GM18867 (cell line): Measurements from ENCODE around the gene EEF2KMT.
"Not testable (repeated sequence)": the region's sequence is repeated elsewhere in the genome, so short reads cannot be mapped to it uniquely, and the experiment has no call there.

Source experiments
- ATAC-seq: cut with Tn5 transposase; IDR thresholded peaks from one replicate; pipeline ENCODE4 v1.9.1; 2021; ENCODE audit warnings: mild to moderate bottlenecking, moderate library complexity; ENCODE audit not compliant: unreplicated experiment

EEF2KMT gene, protein sequence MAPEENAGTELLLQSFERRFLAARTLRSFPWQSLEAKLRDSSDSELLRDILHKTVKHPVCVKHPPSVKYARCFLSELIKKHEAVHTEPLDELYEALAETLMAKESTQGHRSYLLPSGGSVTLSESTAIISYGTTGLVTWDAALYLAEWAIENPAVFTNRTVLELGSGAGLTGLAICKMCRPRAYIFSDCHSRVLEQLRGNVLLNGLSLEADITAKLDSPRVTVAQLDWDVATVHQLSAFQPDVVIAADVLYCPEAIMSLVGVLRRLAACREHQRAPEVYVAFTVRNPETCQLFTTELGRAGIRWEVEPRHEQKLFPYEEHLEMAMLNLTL

DNA sequence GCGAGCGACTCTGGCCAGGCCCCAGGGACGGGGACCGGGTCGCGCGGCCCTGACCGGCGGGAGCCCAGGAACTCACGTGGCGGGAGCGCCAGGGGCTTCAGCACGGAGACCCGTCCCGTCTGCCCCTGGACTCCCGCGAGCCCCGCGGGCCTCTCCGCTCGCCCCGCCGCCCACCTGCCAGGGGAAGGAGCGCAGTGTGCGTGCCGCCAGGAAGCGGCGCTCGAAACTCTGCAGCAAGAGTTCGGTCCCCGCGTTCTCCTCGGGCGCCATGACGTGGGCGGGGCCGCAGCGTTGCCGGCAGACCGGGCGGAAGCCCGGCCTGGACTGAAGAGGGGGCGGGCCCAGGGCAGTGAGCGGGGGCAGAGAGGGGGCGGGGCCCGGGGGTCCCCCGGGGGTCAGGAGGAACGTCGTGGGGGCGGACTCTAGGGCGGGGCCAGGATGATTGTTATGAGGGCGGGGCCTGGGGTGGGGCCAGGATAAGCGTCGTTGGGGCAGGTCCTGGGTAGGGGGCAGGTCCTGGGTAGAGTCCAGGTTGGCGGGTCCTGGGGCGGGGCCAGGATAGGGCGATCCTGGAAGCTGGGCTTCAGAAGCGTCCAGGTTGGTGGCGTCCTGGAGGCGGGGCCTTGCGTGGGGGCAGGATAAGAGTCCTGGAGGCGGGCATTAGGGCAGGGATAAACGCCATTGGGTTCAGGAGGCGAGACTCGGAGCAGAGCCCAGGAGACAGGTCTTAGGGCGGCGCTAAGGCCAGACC is at the start of gene EEF2KMT:
TSS of gene EEF2KMT (minus strand) at position 326 of the 751 bp plus-strand sequence. CDS start at position 270, 56 bp downstream.
- ATAC-seq, result peak; percentile 98

DNA sequence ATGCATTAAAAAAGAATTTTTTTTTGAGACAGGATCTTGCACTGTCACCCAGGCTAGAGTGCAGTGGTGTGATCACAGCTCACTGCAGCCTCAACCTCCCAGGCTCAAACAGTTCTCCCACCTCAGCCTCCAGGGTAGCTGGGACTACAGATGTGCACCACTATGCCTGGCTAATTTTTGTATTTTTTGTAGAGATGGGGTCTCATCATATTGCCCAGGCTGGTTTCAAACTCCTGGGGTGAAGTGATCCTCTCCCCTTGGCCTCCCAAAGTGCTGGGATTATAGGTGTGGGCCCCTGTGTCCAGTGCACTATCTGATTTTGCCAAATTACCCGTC is 47.0 kb upstream of the EEF2KMT start:
- ATAC-seq, result not testable (repeated sequence)

DNA sequence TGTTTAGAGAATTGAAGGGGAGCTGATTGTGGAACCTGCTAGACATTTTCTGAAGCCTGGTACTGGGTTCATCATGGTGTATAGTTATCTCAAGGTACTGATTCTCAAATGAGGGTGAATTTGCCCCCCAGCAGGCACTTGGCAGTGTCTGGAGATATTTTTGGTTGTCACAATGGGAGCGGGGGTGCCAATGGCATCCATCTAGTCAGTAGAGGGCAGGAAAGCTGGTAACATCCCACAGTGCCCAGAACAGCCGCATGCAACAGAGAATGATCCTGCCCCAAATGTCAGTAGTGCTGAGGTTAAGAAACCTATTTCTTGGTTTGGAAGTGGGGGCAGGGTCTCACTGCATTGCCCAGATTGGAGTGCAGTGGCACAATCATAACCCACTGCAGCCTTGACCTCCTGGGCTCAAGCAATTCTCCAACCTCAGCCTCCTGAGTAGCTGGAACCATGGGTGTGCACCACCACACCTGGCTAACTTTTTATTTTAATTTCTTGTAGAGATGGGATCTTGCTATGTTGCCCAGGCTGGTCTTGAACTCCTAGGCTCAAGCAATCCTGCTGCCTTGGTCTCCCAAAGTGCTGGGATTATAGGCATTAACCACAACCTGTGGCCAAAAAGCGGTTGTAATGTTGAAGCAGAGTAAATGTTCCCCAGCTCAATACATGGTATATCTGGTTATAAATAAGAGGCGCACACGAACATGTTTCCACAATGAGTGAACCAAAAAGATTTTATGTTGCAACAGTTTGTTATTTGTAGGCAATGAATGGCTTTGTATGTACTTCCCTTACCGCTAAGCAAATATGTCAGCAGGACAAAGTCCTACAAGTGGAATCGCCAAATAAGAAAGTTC is 46.4 kb upstream of the EEF2KMT start:
- ATAC-seq, result no peak

DNA sequence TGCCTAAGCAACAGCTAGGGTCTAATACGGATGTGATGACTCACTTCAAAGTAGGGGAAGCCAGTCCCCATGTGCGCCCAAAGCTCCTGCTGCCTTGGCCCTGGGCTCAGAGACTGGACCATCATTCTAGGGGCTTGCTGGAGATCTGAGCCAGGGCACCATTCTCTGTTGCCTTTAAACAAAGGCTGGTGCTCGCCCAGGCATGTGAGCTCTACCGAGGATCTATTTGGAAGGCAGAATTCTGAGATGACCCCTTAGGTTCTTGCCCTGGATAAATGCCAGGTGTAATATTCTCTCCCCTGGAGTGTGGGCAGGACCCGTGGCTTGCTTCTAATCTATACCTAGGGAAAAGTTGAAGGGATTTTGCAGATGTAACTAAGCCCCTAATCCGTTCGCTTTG is 42.6 kb upstream of the EEF2KMT start:
- not testable (repeated sequence) for ATAC-seq

DNA sequence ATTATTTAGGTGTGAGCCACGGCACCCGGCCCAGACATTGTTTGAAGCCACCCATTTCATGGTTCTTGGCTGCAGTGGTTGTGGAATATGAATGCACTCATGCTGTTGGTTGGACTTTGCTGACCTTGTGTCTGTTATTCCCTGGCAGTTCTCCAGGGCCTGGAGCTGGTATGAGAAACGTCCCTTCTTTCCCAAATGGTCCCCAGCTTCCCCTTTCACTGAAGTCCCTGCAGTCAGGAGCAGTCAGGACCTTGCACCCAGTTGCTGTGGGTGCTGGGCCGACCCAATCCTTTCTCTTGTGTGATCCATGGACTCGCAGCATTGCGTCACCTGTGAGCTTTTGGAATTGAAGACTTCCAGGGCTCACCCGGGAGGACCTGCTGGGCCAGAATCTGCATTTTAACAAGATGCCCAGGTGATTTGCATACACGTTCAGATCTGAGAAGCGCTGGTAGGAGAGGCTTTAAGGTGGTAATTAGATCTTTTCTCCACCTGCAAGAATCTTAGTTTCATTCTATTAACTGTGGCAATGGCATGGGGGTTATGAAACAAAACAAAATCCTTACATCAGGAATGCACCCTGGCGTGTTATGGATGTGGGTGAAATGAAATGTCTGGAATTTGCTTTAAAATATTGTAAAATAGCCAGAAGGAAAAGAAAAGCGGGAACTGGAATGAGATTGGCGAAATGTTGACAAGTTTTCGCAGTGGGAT is 37.3 kb upstream of the EEF2KMT start:
- ATAC-seq, result not testable (repeated sequence)

DNA sequence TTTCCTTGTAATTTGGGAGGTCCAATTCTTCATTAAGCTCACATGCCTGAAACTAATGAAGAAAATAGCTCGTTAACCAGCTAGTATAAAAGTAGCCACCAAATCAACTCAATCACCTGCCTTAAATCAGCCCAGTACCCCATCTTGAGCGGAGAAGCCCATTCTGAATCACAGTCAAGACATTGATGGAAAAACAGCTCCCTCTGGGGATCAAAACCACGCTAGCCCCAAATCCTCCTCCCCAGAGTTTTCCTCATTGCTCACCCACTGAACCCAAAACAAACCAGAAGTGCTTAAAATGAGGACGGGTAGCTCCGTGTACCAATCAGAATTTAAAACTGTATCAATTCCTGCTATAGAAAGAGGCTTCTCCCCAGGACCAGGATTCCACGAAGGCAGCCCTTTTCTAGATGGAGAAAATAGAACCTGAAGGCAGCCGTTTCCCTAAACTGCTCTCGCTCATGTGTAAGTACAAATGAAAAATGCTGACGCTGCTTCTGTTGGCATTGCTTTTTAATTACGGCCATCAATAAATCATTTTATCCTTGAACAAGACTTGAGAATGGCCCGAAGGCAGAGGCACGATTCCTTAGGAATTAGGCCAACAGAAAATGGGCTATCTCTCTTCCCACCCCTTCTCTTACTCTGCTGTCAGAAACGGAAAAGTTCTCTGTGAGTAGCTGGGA is 35.5 kb upstream of the EEF2KMT start:
- not testable (repeated sequence) for ATAC-seq

DNA sequence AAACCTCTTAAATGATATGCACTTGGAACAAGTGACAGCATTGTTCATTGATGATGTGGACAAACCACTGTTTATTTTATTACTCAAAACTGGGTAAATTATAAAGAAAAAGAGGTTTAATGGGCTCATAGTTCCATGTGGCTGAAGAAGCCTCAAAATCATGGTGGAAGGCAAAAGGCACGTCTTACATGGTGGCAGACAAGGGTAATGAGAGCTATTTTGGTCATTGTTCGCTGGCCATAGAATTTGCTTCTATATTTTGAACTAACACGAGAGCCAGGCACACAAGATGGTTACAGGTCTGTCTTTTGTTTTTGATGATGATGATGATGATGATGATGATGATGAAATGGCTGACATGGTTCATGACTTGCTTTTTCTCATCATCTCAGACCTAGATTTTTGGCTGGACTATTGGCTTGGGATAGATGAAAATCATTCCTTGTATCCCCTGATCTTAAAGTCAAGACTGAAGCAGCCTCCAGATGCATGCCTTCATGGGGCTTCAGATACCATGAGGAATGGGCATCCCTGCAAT is 33.9 kb upstream of the EEF2KMT start:
- not testable (repeated sequence) for ATAC-seq

DNA sequence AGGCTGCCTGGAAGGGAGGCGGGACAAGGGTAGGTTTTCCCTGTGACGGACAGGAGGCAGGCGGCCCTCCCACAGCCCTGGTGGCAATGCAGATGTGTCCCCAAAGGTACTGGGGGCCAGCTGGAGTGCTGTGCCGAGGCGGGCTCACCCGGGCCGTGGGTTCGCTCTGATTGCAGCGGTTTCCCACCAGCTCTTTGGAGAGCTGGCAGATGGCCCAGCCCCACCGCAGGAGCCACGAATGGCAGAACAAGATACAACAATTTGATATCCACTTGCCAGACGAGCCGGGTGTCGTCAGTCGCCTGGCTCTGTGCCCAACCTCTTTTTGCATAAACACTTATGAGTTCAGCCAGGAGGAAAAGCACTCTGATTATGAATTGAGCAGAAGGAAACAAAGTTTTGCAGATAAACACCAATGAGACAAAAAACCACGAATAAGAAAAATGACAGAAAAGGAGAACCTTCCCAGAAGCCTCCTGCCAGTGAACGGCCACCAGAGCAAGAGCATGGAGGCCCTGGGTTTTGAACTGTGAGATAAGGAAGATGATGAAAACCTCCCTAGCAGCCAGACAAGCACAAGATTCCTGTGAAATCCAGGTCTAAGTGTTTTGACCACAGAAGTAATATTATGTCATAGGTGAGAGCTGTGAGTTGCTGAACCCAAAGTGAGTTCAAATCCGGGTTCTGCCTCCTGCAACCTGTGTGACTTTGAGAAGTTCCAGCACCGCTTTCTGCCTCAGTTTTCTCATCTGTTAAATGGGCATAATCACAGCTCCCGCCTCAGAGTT is 19.9 kb upstream of the EEF2KMT start:
- ATAC-seq, result not testable (repeated sequence)

DNA sequence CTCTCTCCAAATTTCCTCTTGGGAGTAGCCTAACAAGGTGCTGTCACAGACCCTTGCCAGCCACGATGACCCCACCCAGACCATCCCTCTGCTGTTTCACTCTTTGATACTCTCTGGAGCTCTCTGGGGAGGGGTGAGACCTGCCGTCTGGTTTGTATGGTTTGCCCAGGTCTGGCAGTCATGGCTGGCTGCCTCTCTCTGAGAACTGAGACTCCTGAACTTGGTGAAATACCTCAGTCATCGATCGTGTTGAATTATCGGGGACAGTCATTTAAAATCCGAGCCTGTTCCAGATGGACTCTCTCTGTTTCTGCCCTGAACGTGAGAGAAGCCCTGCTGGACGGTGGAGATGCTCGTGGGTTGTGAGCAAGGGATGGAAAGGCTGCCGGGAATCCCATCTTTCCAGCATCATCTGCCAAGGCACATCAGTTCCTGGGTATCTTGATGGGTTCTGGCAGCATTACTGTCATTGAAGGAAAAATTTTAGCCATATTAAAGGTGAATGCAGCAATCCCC is 19.2 kb upstream of the EEF2KMT start:
- ATAC-seq, result not testable (repeated sequence)

DNA sequence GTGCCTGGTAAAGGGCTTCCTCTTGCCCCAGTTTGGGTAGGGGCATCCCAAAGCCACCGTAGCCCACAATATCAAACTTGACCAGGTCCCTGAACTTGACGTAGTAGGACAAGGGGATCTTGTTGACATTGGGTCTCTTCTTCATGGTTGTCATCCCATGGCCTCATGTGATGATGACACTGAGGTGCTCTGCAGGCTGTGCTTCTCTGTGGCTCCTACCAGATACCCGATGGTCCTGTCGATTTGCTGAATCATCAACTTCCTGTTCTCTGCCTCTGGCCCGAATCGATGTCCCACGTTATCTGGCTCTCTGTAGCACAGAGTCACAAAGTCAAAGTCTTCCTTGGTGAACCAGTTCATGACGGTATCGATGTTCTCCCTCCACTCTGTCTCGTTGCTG is 13.3 kb upstream of the EEF2KMT start:
- ATAC-seq, result not testable (repeated sequence)

DNA sequence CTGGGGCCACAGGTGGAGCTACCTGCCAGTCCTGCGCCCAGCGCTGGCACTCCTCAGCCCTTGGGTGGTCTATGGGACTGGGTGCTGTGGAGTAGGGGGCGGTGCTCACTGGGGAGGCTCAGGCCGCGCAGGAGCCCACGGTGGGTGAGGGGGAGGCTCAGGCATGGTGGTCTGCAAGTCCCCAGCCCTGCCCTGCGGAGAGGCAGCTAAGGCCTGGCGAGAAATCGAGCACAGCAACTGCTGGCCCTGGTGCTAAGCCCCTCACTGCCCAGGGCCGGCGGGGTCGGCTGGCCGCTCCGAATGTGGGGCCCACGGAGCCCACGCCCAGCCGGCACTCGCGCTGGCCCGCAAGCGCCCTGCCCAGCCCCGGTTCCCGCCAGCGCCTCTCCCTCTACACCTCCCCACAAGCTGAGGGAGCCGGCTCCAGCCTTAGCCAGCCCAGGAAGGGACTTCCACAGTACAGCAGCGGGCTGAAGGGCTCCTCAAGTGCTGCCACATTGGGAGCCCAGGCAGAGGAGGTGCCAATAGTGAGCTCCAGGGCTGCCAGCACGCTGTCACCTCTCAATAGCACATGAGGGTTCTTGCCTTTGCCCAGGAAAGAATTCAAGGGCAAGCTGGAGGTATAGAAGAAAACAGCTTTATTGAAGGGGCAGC is 11.0 kb upstream of the EEF2KMT start:
- ATAC-seq, result no peak

DNA sequence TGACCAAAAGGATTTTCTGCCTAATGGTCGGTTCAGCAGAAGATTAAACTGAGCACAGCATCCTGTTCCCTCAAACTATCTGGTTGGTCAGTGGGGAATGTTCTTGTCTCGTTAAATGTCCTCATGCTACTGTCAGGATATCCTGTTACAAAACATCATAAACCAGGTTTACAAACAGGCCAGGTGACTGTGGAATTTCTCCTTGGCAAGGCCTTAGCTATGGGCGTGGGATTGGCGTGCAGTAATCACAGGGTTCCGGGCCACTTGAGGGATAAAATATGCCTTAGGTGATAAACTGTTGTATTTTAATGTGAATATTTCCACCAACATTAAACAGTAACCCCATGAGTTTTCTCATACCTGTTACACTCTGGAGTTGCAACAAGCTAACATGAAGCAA is 7.4 kb upstream of the EEF2KMT start:
- ATAC-seq, result not testable (repeated sequence)

DNA sequence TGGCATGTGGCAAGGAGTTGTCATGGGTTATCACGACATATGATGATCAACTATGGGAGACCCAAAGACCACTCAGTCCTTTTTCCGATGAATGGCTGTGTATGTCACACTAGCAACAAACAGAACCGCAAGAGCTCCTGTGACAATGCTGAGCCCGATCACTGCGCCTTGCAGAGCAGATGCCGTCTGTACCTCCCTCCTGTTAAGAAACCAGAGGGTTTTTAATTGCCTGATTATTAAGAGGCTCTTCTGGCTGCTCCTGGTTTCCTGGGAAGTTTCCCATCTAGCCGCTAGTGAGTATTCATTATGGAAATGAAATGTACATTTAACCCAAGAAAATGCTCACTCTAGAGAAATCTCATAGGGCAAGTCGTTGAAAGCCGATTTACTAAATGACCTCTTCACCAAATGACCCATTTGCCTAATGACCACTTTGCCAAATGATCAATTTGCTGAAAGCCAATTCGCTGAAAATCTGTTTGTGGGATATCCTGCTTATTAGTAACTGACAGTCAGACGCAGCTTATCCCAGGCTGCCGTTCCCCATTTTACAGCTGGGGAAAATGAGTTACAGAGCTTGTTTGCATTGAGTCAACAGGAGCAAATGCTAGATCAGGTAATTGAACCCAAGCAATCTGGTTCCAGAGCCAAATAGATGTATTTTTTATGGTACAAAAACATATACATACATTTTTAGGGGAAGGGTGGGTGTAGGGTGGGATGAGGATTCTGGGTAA is 5.9 kb upstream of the EEF2KMT start:
- not testable (repeated sequence) for ATAC-seq

DNA sequence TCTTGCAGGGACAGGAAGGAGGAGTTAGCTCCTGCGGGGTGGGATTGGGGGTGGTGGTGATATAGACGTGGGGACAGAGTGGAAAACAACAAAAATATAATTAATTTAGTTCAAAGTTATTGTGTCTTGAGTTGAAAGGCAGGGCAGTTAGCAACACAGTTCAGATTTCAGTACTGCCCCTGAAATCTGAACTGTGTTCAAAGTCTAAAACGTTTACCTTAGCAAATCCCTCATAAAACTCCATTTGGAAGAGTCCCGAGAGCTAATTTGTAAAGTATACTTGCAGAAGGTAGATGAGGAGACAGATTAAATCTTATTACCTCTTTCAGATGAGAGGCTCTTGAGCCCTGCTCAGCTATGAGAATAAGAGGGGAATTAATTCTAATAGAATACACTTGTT is 1.6 kb upstream of the EEF2KMT start:
- ATAC-seq, result not testable (repeated sequence)

DNA sequence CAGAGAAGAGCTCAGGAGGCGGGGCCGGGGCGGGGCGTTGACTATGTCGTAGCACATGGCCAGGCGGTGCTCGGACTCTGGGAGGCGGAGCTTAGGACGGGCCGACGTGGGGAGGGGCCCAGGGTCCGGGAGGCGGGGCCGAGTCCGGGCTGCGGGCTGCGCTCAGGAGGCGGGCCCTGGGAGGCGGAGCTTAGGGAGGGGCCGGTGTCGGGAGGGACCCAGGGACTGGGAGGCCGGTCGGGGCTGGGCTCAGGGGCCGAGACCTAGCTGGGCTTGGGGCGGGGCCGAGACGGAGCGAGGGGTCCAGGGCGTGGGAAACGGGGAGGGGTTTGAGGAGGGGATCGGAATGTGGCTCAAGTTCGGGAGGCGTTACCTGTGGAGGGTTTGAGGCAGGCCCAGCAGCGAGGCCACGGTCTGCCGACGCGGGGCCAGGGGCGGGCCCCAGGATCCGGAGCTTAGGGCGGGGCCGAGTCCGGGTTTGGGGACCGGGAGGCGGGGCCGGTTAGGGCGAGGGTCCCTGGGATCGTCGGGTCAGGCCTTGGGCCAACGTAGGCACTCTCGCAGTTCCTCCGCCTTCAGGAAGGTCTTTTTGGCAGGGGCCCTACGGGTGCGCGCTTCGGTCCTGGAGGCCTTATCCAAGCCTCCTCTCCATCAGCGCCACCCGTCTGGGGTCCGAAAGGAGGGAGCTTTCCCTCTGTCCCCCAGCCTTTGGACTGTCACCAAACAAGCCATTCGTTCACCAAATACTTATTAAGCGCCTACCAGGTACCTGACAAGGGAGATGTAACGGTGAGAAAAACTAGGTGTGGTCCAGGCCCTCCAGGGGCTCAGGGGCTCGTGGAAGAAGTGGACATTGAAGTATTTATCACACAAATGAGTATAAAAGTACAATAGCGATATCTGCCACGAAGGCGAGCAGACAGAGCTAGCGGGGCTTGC is 895 bp upstream of the EEF2KMT start:
- ATAC-seq, result not testable (repeated sequence)

DNA sequence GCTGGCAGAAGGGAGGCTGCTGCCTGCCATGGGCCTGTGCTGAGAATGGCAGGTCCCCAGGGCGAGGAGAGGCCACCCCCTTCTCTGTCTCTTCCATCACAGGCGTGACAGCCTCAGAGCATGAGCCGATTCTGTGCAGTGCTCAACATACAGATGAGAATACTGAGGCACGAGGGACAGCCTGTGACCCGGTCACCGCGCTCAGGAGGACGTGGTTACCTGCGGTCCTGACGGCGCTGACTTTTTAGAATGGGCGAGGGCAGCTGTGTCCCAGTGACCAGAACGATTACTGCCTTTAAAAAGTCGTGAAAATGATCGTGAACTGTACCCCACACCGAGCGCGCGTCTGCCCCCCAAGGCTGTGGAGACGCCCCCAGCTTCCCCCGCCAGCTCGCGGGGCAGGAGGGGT is 530 bp downstream of the EEF2KMT start:
- not testable (repeated sequence) for ATAC-seq
